Measurements from ENCODE around the gene RTN4IP1.

GRCh38 chr6:106614166-106614565, 15.1 kb downstream of the RTN4IP1 start:
- TF ChIP-seq CTCF (IDR thresholded peaks at IDR 0.05) = no peak
- TF ChIP-seq POLR2AphosphoS5 (IDR thresholded peaks at IDR 0.05) = no peak
- no peak for TF ChIP-seq POLR2A (IDR thresholded peaks at IDR 0.05)
- TF ChIP-seq EP300 (IDR thresholded peaks at IDR 0.05; ENCODE audit: low read depth) = no peak

Data from transverse colon (tissue), 4 donors.